HAP-1 (cell line): Measurements from ENCODE around the gene GDPGP1.

Source experiments
- DNase-seq, 2 experiments: peaks; one replicate each; pipeline ENCODE4 v3.0.0-alpha.2; 2016 to 2020; ENCODE audit warnings: low spot score in 2 of 2
- H3K27me3 ChIP-seq: fragments of 250-450 bp; sonication (Bioruptor Pico); 2 replicates; pipeline ENCODE4 v1.5.1; 2020; ENCODE audit warnings: low read depth, mild to moderate bottlenecking, moderate library complexity
- H3K36me3 ChIP-seq: fragments of 250-450 bp; sonication (Bioruptor Pico); replicated peaks from 2 replicates; pipeline ENCODE4 v1.5.1; 2020; ENCODE audit warnings: mild to moderate bottlenecking
- H3K4me1 ChIP-seq: fragments of 250-450 bp; sonication (Bioruptor Pico); 2 replicates; pipeline ENCODE4 v1.5.1; 2020; ENCODE audit warnings: mild to moderate bottlenecking
- H3K4me3 ChIP-seq: fragments of 250-450 bp; sonication (Bioruptor Pico); 2 replicates; pipeline ENCODE4 v1.5.1; 2020; ENCODE audit warnings: mild to moderate bottlenecking, moderate library complexity
- H3K9me3 ChIP-seq: fragments of 250-450 bp; sonication (Bioruptor Pico); 2 replicates; pipeline ENCODE4 v1.5.1; 2020; ENCODE audit warnings: mild to moderate bottlenecking, moderate library complexity
- in situ Hi-C: fragments of 300-500 bp; cut with MboI; formaldehyde crosslinking; loops from 3 replicates; pipeline ENCODE4 v1.14.3; 2020; ENCODE audit warnings: low sequenced_read_pairs, inconsistent platforms, mixed read lengths

Gene GDPGP1

GRCh38 chr15:90225504-90226234 lies 8.3 kb upstream of the GDPGP1 start:
- peaks cover 35% of the 10 kb centered on the region for H3K36me3 ChIP-seq

GRCh38 chr15:90227336-90227735 lies 6.7 kb upstream of the GDPGP1 start:
- no peaks in the 10 kb centered on the region for H3K9me3 ChIP-seq
- no peaks in the 10 kb centered on the region for H3K4me1 ChIP-seq
- no peak overlapping the region for H3K4me3 ChIP-seq
- H3K27me3 ChIP-seq: no peaks in the 10 kb centered on the region
- in situ Hi-C loops: no loop called here
- H3K36me3 ChIP-seq: peaks cover 39% of the 10 kb centered on the region
- DNase-seq: no peak

More at GRCh38 chr15:90225504-90226234, 8.3 kb upstream of the GDPGP1 start:
- in situ Hi-C loops: no loop called here
- DNase-seq: no peak
- H3K4me3 ChIP-seq: no peak overlapping the region
- no peaks in the 10 kb centered on the region for H3K9me3 ChIP-seq
- H3K4me1 ChIP-seq: no peaks in the 10 kb centered on the region
- H3K27me3 ChIP-seq: no peaks in the 10 kb centered on the region

GRCh38 chr15:90227816-90228772 lies 5.9 kb upstream of the GDPGP1 start:
- no peak for DNase-seq
- Histone ChIP-seq H3K27me3 (no peaks in the 10 kb centered on the region), H3K4me3 (no peak overlapping the region), H3K36me3 (peaks cover 39% of the 10 kb centered on the region), H3K9me3 (no peaks in the 10 kb centered on the region), H3K4me1 (no peaks in the 10 kb centered on the region)
- in situ Hi-C loops: no loop called here

GRCh38 chr15:90228960-90229359 lies 5.0 kb upstream of the GDPGP1 start:
- Histone ChIP-seq H3K36me3 (peaks cover 35% of the 10 kb centered on the region), H3K27me3 (no peaks in the 10 kb centered on the region), H3K9me3 (no peaks in the 10 kb centered on the region), H3K4me1 (no peaks in the 10 kb centered on the region), H3K4me3 (no peak overlapping the region)
- DNase-seq: no peak
- in situ Hi-C loops: no loop called here

- Histone ChIP-seq H3K9me3 (no peaks in the 10 kb centered on the region), H3K36me3 (peaks cover 33% of the 10 kb centered on the region), H3K4me3 (no peak overlapping the region), H3K4me1 (peaks cover 6% of the 10 kb centered on the region; the same call in 1 of the 2 replicates), H3K27me3 (no peaks in the 10 kb centered on the region)
- DNase-seq: no peak
- in situ Hi-C loops: no loop called here
Measured at GRCh38 chr15:90230071-90230494, 3.9 kb upstream of the GDPGP1 start.

- no peak for DNase-seq
- in situ Hi-C loops: no loop called here
Measured at GRCh38 chr15:90230610-90231009, 3.4 kb upstream of the GDPGP1 start.

GRCh38 chr15:90231028-90232017 lies 2.7 kb upstream of the GDPGP1 start:
- Histone ChIP-seq H3K36me3 (peaks cover 23% of the 10 kb centered on the region), H3K4me3 (no peak overlapping the region), H3K9me3 (no peaks in the 10 kb centered on the region), H3K27me3 (no peaks in the 10 kb centered on the region), H3K4me1 (peaks cover 6% of the 10 kb centered on the region; the same call in 1 of the 2 replicates)
- no peak for DNase-seq
- in situ Hi-C loops: no loop called here

More at GRCh38 chr15:90230610-90231009, 3.4 kb upstream of the GDPGP1 start:
- Histone ChIP-seq H3K27me3 (no peaks in the 10 kb centered on the region), H3K4me1 (peaks cover 6% of the 10 kb centered on the region; the same call in 1 of the 2 replicates), H3K9me3 (no peaks in the 10 kb centered on the region), H3K36me3 (peaks cover 27% of the 10 kb centered on the region), H3K4me3 (no peak overlapping the region)

GRCh38 chr15:90232196-90232595 lies 1.8 kb upstream of the GDPGP1 start:
- H3K36me3 ChIP-seq: peaks cover 23% of the 10 kb centered on the region
- H3K27me3 ChIP-seq: no peaks in the 10 kb centered on the region
- no peaks in the 10 kb centered on the region for H3K9me3 ChIP-seq
- in situ Hi-C loops: no loop called here
- H3K4me3 ChIP-seq: no peak overlapping the region
- DNase-seq: no peak
- peaks cover 6% of the 10 kb centered on the region; the same call in 1 of the 2 replicates for H3K4me1 ChIP-seq

- H3K4me3 ChIP-seq: peak overlapping the region; percentile 84
- in situ Hi-C loops: no loop called here
- H3K36me3 ChIP-seq: peaks cover 21% of the 10 kb centered on the region
- peaks cover 6% of the 10 kb centered on the region; the same call in 1 of the 2 replicates for H3K4me1 ChIP-seq
- H3K9me3 ChIP-seq: no peaks in the 10 kb centered on the region
- DNase-seq: no peak
- no peaks in the 10 kb centered on the region for H3K27me3 ChIP-seq
Measured at GRCh38 chr15:90232941-90233386, 1.0 kb upstream of the GDPGP1 start.

- Histone ChIP-seq H3K27me3 (no peaks in the 10 kb centered on the region), H3K36me3 (peaks cover 23% of the 10 kb centered on the region), H3K9me3 (no peaks in the 10 kb centered on the region), H3K4me3 (peak within 1 kb of the TSS; percentile 84), H3K4me1 (peaks cover 6% of the 10 kb centered on the region; the same call in 1 of the 2 replicates)
- peak; percentile 88 to 98 for DNase-seq
- in situ Hi-C loops: no loop called here
Measured at GRCh38 chr15:90233387-90234095, 468 bp upstream of the GDPGP1 start, which contains the start of gene CIB1. Gene CIB1, minus strand, starts transcription at chr15:90233941. Its CDS starts 56 bp downstream, at chr15:90233885.

- Histone ChIP-seq H3K4me3 (no peak overlapping the region), H3K4me1 (peaks cover 6% of the 10 kb centered on the region; the same call in 1 of the 2 replicates), H3K9me3 (no peaks in the 10 kb centered on the region), H3K27me3 (no peaks in the 10 kb centered on the region), H3K36me3 (peaks cover 8% of the 10 kb centered on the region; the same call in 1 of the 2 replicates)
- in situ Hi-C loops: no loop called here
- no peak for DNase-seq
Measured at GRCh38 chr15:90239371-90239770, 5.4 kb downstream of the GDPGP1 start.

GRCh38 chr15:90240856-90241255 lies 6.8 kb downstream of the GDPGP1 start:
- no peak for DNase-seq
- Histone ChIP-seq H3K4me3 (no peak overlapping the region), H3K9me3 (no peaks in the 10 kb centered on the region), H3K4me1 (no peaks in the 10 kb centered on the region), H3K36me3 (peaks cover 8% of the 10 kb centered on the region; the same call in 1 of the 2 replicates), H3K27me3 (no peaks in the 10 kb centered on the region)
- in situ Hi-C loops: no loop called here
